GM19099 (cell line): Measurements from ENCODE around the gene TACR1.

Experiments used
- POLR2A ChIP-seq: IDR thresholded peaks from 3 replicates; pipeline ENCODE4 v1.6.1; 2011; ENCODE audit warnings: low read depth; ENCODE audit not compliant: insufficient read length; ENCODE audit errors: extremely low read depth

The TACR1 gene

GRCh38 chr2:75053484-75054112 lies 145.7 kb downstream of the TACR1 start:
- no peak for TF ChIP-seq POLR2A

GRCh38 chr2:75047992-75048625 lies 151.2 kb downstream of the TACR1 start:
- TF ChIP-seq POLR2A = no peak

DNA sequence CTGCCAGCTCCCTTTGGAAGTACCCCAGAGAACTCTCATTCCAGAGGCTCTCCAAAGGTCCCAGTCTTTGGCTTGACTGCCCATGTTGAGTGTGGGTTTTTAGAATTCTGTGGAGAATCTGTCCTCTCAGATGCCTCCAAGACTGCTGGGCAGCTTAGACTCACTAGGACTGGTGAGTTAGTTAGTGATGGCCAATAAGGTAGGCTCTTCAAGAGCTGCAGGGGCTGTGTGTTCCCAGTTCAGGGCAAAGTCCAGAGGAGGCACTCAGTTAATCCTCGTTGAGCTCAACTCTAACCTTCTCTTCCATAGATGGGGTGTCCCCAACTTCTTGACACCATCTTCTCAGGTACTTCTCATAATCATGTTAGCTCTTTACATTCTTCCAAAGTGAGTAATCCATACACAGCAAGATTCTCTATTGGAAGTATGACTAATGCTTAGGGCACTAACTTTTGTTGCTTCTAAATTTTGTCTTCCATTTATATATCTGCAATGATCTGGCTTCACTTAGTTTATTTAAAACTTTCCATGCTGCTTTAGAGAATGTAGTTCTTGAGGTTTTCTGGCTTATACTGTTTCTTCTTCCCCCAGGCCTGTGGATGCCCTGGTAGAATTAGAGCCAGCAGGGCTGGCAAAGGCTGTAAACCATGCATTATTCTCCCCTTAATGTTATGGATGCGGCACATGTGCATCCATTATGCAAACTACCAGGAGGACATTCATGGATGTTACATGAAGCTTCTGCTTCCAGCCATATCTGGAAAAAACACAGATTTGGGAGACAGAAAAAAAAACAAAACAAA lies 151.9 kb downstream of the TACR1 start:
- TF ChIP-seq POLR2A = no peak

- no peak for TF ChIP-seq POLR2A
Observed at GRCh38 chr2:75045526-75046050, 153.7 kb downstream of the TACR1 start.

- TF ChIP-seq POLR2A = no peak
Observed at GRCh38 chr2:75044291-75044690, 155.0 kb downstream of the TACR1 start.

GRCh38 chr2:75042823-75043222 lies 156.5 kb downstream of the TACR1 start:
- TF ChIP-seq POLR2A = no peak

GRCh38 chr2:75041731-75042600 lies 157.4 kb downstream of the TACR1 start:
- TF ChIP-seq POLR2A = no peak

GRCh38 chr2:75041226-75041625 lies 158.1 kb downstream of the TACR1 start:
- TF ChIP-seq POLR2A = no peak

DNA sequence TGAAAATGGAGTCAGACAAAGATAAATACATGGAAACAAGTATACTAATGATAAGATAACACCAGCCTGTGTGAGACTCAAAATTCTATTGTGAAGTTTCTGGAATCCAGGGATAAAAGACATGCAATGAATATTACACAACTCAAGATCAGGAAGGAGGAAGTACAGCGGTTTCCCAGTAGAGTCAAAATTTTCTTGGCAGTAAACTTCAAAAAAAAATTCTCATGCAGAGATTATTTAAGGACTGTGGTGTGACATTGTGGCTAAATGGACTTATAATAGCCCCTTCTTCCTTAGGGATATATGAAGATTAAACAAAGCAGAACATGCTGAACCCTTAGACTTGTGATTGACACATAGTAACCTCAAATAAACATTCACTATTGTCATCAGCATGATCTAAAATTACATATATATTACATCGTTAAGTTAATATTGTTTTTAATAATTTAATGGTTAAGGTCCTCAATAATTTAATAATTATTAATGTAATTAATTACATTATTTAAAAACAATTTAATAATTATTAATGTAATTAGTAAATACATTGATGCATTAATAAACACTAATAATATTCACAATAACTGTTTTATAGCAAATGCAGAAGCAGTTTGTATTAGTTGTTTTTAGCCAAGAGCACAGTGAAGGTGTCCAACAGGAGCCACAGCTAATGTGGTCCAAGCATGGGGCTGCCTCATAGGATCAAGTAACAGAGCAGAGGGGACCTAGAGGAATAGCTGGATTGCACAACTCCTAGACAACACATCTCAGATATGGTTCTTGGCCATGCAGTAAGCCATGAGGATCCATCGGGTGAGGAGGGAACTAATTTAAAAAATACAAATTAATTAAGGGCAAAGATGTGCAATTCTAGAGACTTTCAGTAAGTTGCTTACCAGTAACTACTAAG lies 163.6 kb downstream of the TACR1 start:
- TF ChIP-seq POLR2A = no peak

DNA sequence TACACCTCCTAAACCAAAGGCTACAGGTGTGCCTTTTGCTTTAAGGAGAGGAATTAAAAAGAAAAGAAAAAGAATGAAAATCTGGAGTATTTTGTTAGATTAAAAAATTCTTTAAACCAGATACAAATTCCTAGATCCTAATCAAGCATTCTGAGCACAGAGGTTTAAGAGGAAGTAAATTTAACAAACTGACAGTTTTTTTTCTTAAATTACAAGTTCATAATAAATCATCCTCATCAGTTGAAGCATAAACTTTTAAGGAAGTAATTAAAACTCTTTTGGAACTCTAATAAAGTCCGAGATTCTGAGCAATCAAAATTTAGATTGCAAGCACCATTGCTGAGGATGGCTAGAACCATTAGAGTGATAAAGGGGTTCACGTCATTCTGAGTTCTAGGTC lies 165.8 kb downstream of the TACR1 start:
- TF ChIP-seq POLR2A = no peak

DNA sequence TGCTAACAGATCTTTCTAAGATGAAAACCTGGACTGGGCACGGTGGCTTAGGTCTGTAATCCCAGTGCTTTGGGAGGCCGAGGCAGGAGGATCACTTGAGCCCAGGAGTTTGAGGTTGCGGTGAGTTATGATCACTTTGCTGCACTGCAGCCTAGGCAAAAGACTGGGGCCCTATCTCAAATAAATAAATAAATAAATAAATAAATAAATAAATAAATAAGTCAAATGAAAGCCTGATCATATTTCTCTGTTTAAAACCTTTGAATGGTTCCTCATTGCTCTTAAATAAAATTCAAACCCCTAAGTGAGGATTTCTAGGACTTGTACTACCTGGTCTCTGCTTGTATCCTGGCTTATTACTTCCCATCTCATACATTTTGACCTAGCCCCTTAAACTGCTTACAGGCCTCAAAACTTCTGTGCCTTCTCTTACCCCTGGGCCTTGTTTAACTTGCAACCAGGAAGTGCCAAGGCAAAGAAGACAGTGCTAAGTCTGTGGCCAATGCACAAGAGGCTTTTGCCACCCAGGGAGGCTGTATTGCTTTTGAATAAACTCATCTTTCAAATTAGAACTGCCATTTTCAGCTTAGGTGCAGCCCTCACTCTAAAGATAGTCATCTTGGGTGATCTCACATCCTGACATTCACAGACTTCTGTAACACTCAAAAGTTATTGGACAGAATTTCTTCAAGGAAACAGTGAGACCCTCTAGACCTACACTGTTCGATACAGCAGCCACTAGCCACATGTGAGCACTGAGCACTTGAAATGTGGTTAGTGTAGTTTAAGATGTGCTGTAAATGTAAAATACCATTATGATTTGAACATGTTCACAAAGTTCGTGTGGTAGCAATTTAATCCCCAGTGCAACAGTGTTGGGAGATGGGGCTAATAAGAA lies 167.2 kb downstream of the TACR1 start:
- no peak for TF ChIP-seq POLR2A

- no peak for TF ChIP-seq POLR2A
Observed at GRCh38 chr2:75031171-75031570, 168.1 kb downstream of the TACR1 start.
